B cell (primary cell): Measurements from ENCODE around the gene NCAN. TPM values are rescaled to one million over a fixed set of nuclear protein-coding genes. Genes with fewer than 3 reads are reported as not detected.

Experiments used
- ATAC-seq: fragments of 200-7000 bp; cut with Tn5 transposase; one replicate; pipeline ENCODE4 v1.10.0; 2021; ENCODE audit warnings: low read depth, mild to moderate bottlenecking, moderate number of reproducible peaks, moderate library complexity
- CTCF ChIA-PET: fragments of 350-600 bp; sonication (Branson Sonifier 250); formaldehyde crosslinking; loops from one replicate; lab custom pipeline; 2021; ENCODE audit warnings: antibody characterized with exemption, inconsistent platforms; lab: Charles Lee
- POLR2A ChIA-PET: fragments of 350-600 bp; sonication (Branson Sonifier 250); formaldehyde crosslinking; loops from one replicate; lab custom pipeline; 2021; ENCODE audit warnings: antibody characterized with exemption; lab: Charles Lee
- DNase-seq: peaks from one replicate; pipeline ENCODE4 v3.0.0; 2013
- H2AFZ ChIP-seq: 2 replicates; pipeline ENCODE4 v1.6.1; 2012; ENCODE audit warnings: mild to moderate bottlenecking, low read depth, low read length; ENCODE audit not compliant: insufficient read depth, poor library complexity, severe bottlenecking
- H3K27ac ChIP-seq, 2 donors: 1 replicate in 1 of 2; 2 replicates in 1 of 2; pipeline ENCODE4 v1.5.1; 2012 to 2013; ENCODE audit warnings: low read length in 2 of 2, mild to moderate bottlenecking in 2 of 2, moderate library complexity in 1 of 2
- H3K27me3 ChIP-seq, 4 experiments: fragments of 200-600 bp in 1 of 4; sonication (generic) in 1 of 4; replicated peaks in 1 of 4; 1 replicate in 2 of 4; 2 replicates in 2 of 4; pipeline versions ENCODE4 v1.6.1 to v1.7.0; 2013 to 2016; ENCODE audit warnings: low read length in 3 of 4, mild to moderate bottlenecking in 2 of 4, mixed read lengths in 1 of 4, moderate library complexity in 1 of 4; ENCODE audit not compliant: insufficient read depth in 4 of 4, control insufficient read depth in 3 of 4; ENCODE audit errors: control extremely low read depth in 1 of 4
- H3K36me3 ChIP-seq, 2 experiments: replicated peaks in 1 of 2; 1 replicate in 1 of 2; 2 replicates in 1 of 2; pipeline versions ENCODE4 v1.6.1 to v1.7.1; 2013; ENCODE audit warnings: low read length in 1 of 2; ENCODE audit not compliant: insufficient read depth in 2 of 2, control insufficient read depth in 1 of 2; ENCODE audit errors: control extremely low read depth in 1 of 2, extremely low read depth in 1 of 2
- H3K4me1 ChIP-seq, 2 donors: fragments of 200-600 bp in 1 of 2; sonication (generic) in 1 of 2; 1 replicate in 1 of 2; 2 replicates in 1 of 2; pipeline versions ENCODE4 v1.5.1 to v1.6.1; 2013 to 2017; ENCODE audit warnings: low read length in 2 of 2; ENCODE audit not compliant: control insufficient read depth in 2 of 2, insufficient read depth in 2 of 2
- H3K4me2 ChIP-seq: replicated peaks from 2 replicates; pipeline ENCODE3; 2012; ENCODE audit warnings: mild to moderate bottlenecking, low read depth, low read length; ENCODE audit not compliant: poor library complexity, severe bottlenecking
- H3K4me3 ChIP-seq, 5 experiments: fragments of 200-600 bp in 1 of 5; sonication (generic) in 1 of 5; 1 replicate in 3 of 5; 2 replicates in 2 of 5; pipeline versions ENCODE4 v1.5.1 to v1.7.0; 2011 to 2016; ENCODE audit warnings: low read length in 4 of 5, mild to moderate bottlenecking in 4 of 5, low read depth in 2 of 5, control low read depth in 1 of 5, moderate library complexity in 1 of 5; ENCODE audit not compliant: insufficient read depth in 1 of 5; ENCODE audit errors: control extremely low read depth in 1 of 5, extremely low read depth in 1 of 5
- H3K79me2 ChIP-seq: fragments of 200-600 bp; sonication (generic); one replicate; pipeline ENCODE4 v1.6.0; 2016; ENCODE audit warnings: low read length; ENCODE audit not compliant: control insufficient read depth, insufficient read depth
- H3K9ac ChIP-seq: fragments of 200-600 bp; sonication (generic); 2 replicates; pipeline ENCODE4 v1.6.1; 2017; ENCODE audit warnings: mild to moderate bottlenecking, low read length, moderate library complexity
- H3K9me3 ChIP-seq, 3 donors: one replicate each; pipeline versions ENCODE4 v1.6.1 to v1.7.1; 2013; ENCODE audit warnings: low read length in 2 of 3; ENCODE audit not compliant: control insufficient read depth in 2 of 3, insufficient read depth in 1 of 3; ENCODE audit errors: control extremely low read depth in 1 of 3
- H4K20me1 ChIP-seq: 2 replicates; pipeline ENCODE4 v1.6.0; 2012; ENCODE audit warnings: mild to moderate bottlenecking, low read length; ENCODE audit not compliant: insufficient read depth, control insufficient read depth, poor library complexity, severe bottlenecking
- H3K27ac Mint-ChIP-seq: one replicate; pipeline ENCODE4 v1.8.0; 2021; ENCODE audit warnings: mixed read lengths
- H3K27me3 Mint-ChIP-seq: one replicate; pipeline ENCODE4 v1.8.0; 2021; ENCODE audit warnings: mixed read lengths
- H3K4me1 Mint-ChIP-seq: one replicate; pipeline ENCODE4 v1.8.0; 2021; ENCODE audit warnings: mixed read lengths
- H3K4me3 Mint-ChIP-seq: one replicate; pipeline ENCODE4 v1.8.0; 2021; ENCODE audit warnings: mixed read lengths
- H3K9me3 Mint-ChIP-seq: one replicate; pipeline ENCODE4 v1.8.0; 2022; ENCODE audit warnings: mixed read lengths; ENCODE audit not compliant: insufficient read depth
- CTCF ChIP-seq: fragments of 200-600 bp; IDR thresholded peaks from one replicate; pipeline ENCODE4 v1.8.0; 2022; ENCODE audit warnings: antibody characterized with exemption, mild to moderate bottlenecking
- EZH2 ChIP-seq: IDR thresholded peaks from 2 replicates; pipeline ENCODE4 v1.6.1; 2012; ENCODE audit warnings: borderline replicate concordance, low read depth, mild to moderate bottlenecking, moderate library complexity, low read length; ENCODE audit not compliant: insufficient read depth, poor library complexity, severe bottlenecking
- WGBS: methylation state at CpG from one replicate; pipeline ENCODE4 v1.1.5; 2013; ENCODE audit warnings: missing lambda C conversion rate; ENCODE audit not compliant: insufficient coverage; 5-methylcytosine and 5-hydroxymethylcytosine counted together
- intact Hi-C: fragments of 100-400 bp; cut with micrococcal nuclease; formaldehyde crosslinking; loops from one replicate; pipeline ENCODE4 v1.10.0; 2022
- polyA plus RNA-seq: library from polyadenylated mRNA; depleted of rRNA; stranded (reverse); fragments of >200 nt; gene quantifications from 2 replicates; pipeline ENCODE4 v1.2.3, GENCODE V29; 2012
- total RNA-seq, 2 donors: library from RNA; stranded (reverse); fragments of 120-200 nt in 1 of 2; gene quantifications; 1 replicate in 1 of 2; 2 replicates in 1 of 2; pipeline versions ENCODE4 v1.2.3 to v1.2.4, GENCODE V29; 2013 to 2022

Gene NCAN
- total and polyA plus RNA-seq, 2 donors (not counting 1 experiment from before 2014, with no cell fraction given) = 0.03 TPM; not detected in 1

GRCh38 chr19:19224852-19225494 lies 13.2 kb downstream of the NCAN start:
- POLR2A ChIA-PET = no interaction called here
- no peaks in the 10 kb centered on the region for H3K9me3 Mint-ChIP-seq
- peak overlapping the region; percentile 12 to 53 (median 44) for H3K4me3 ChIP-seq
- H3K9ac ChIP-seq = peak overlapping the region; percentile 61
- H3K79me2 ChIP-seq = no peaks in the 10 kb centered on the region
- WGBS = 3% methylated on average over 59 of the region's 59 CpGs
- H3K27ac ChIP-seq = no peak overlapping the region
- H3K9me3 ChIP-seq = peaks cover 0 to 5% (median 0%) of the 10 kb centered on the region in 3 donors
- peak; percentile 84 for DNase-seq
- peak overlapping the region; percentile 80 for H2AFZ ChIP-seq
- peak overlapping the region; percentile 84 for H3K4me3 Mint-ChIP-seq
- peaks cover 22% of the 10 kb centered on the region for H3K27me3 Mint-ChIP-seq
- H3K4me1 Mint-ChIP-seq = peaks cover 6% of the 10 kb centered on the region
- peak; percentile 95 for ATAC-seq
- H3K27ac Mint-ChIP-seq = no peak overlapping the region
- H4K20me1 ChIP-seq = no peaks in the 10 kb centered on the region
- intact Hi-C loops = loop anchor here (1.0 to 2.0 kb wide), 3 partner anchors 33 to 79 kb away; partner anchors contain the start of genes BORCS8 and RFXANK
- TF ChIP-seq CTCF (peak; percentile 89), EZH2 (no peak)
- peak overlapping the region; percentile 74 for H3K4me2 ChIP-seq
- H3K27me3 ChIP-seq = peaks cover 0 to 35% (median 9%) of the 10 kb centered on the region in 4 experiments
- H3K4me1 ChIP-seq = peaks cover 10% of the 10 kb centered on the region in 2 donors
- no peaks in the 10 kb centered on the region for H3K36me3 ChIP-seq
- CTCF ChIA-PET = interaction anchor here (0.6 to 2.9 kb wide), 14 partner anchors 9 to 265 kb away, joined by 3 to 10 read pairs (median 4); partner anchors contain the start of gene NR2C2AP

- DNase-seq (no peak), ATAC-seq (no peak)
- Mint-ChIP-seq H3K27ac (no peak overlapping the region), H3K9me3 (no peaks in the 10 kb centered on the region), H3K4me1 (peaks cover 6% of the 10 kb centered on the region), H3K4me3 (no peak overlapping the region), H3K27me3 (peaks cover 22% of the 10 kb centered on the region)
- POLR2A ChIA-PET = no interaction called here
- 75% methylated on average over 4 of the region's 5 CpGs for WGBS
- Histone ChIP-seq H2AFZ (no peak overlapping the region), H3K27ac (no peak overlapping the region), H3K9ac (no peak overlapping the region), H3K36me3 (no peaks in the 10 kb centered on the region), H3K4me1 (peaks cover 10% of the 10 kb centered on the region in 2 donors), H3K4me2 (no peak overlapping the region), H3K4me3 (no peak overlapping the region), H4K20me1 (no peaks in the 10 kb centered on the region), H3K27me3 (peaks cover 0 to 35% (median 9%) of the 10 kb centered on the region in 4 experiments), H3K79me2 (no peaks in the 10 kb centered on the region), H3K9me3 (peaks cover 0 to 5% (median 0%) of the 10 kb centered on the region in 3 donors)
- CTCF ChIA-PET = interaction anchor here (1.0 to 2.9 kb wide), 5 partner anchors 52 to 85 kb away, joined by 4 to 8 read pairs (median 5); no protein-coding TSS in a partner anchor
- no peak for TF ChIP-seq CTCF
- no peak for TF ChIP-seq EZH2
- intact Hi-C loops = no loop called here
These were observed 14.4 kb downstream of the NCAN start for GRCh38 chr19:19226204-19226603.
